GM23338 (cell line): ENCODE data around the gene TFF2.

Experiments
- EZH2 ChIP-seq: fragments of 200-600 bp; sonication (generic); IDR thresholded peaks from one replicate; pipeline ENCODE4 v1.8.0; 2017; ENCODE audit warnings: antibody characterized with exemption, mild to moderate bottlenecking, low read depth; ENCODE audit not compliant: unreplicated experiment
- POLR2AphosphoS5 ChIP-seq: IDR thresholded peaks from 2 replicates; pipeline ENCODE4 v1.6.1; 2016; ENCODE audit warnings: antibody characterized with exemption, low read depth
- TF ChIP-seq, protein P1 (sequence below), 2 experiments: fragments of 200-600 bp in 1 of 2; sonication (generic) in 1 of 2; conservative IDR thresholded peaks; 2 replicates each; pipeline versions ENCODE4 v1.5.1 to v1.6.1; 2016 to 2017; ENCODE audit warnings: antibody characterized with exemption in 2 of 2, low read depth in 2 of 2, mild to moderate bottlenecking in 2 of 2, moderate library complexity in 1 of 2
- TF ChIP-seq, protein P2 (sequence below): fragments of 250-450 bp; sonication (Bioruptor Pico); IDR thresholded peaks from 2 replicates; pipeline ENCODE4 v1.5.0; 2020; ENCODE audit warnings: mild to moderate bottlenecking, moderate library complexity
- TF ChIP-seq, protein P3 (sequence below): IDR thresholded peaks from one replicate; pipeline ENCODE4 v1.6.1; 2018; ENCODE audit warnings: antibody characterized with exemption; ENCODE audit not compliant: unreplicated experiment

- TF ChIP-seq, protein P1, sequence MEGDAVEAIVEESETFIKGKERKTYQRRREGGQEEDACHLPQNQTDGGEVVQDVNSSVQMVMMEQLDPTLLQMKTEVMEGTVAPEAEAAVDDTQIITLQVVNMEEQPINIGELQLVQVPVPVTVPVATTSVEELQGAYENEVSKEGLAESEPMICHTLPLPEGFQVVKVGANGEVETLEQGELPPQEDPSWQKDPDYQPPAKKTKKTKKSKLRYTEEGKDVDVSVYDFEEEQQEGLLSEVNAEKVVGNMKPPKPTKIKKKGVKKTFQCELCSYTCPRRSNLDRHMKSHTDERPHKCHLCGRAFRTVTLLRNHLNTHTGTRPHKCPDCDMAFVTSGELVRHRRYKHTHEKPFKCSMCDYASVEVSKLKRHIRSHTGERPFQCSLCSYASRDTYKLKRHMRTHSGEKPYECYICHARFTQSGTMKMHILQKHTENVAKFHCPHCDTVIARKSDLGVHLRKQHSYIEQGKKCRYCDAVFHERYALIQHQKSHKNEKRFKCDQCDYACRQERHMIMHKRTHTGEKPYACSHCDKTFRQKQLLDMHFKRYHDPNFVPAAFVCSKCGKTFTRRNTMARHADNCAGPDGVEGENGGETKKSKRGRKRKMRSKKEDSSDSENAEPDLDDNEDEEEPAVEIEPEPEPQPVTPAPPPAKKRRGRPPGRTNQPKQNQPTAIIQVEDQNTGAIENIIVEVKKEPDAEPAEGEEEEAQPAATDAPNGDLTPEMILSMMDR (conservative IDR thresholded peaks at IDR 0.05; ENCODE audit: low read depth in 2 of 2), result no peak
- TF ChIP-seq, protein P2, sequence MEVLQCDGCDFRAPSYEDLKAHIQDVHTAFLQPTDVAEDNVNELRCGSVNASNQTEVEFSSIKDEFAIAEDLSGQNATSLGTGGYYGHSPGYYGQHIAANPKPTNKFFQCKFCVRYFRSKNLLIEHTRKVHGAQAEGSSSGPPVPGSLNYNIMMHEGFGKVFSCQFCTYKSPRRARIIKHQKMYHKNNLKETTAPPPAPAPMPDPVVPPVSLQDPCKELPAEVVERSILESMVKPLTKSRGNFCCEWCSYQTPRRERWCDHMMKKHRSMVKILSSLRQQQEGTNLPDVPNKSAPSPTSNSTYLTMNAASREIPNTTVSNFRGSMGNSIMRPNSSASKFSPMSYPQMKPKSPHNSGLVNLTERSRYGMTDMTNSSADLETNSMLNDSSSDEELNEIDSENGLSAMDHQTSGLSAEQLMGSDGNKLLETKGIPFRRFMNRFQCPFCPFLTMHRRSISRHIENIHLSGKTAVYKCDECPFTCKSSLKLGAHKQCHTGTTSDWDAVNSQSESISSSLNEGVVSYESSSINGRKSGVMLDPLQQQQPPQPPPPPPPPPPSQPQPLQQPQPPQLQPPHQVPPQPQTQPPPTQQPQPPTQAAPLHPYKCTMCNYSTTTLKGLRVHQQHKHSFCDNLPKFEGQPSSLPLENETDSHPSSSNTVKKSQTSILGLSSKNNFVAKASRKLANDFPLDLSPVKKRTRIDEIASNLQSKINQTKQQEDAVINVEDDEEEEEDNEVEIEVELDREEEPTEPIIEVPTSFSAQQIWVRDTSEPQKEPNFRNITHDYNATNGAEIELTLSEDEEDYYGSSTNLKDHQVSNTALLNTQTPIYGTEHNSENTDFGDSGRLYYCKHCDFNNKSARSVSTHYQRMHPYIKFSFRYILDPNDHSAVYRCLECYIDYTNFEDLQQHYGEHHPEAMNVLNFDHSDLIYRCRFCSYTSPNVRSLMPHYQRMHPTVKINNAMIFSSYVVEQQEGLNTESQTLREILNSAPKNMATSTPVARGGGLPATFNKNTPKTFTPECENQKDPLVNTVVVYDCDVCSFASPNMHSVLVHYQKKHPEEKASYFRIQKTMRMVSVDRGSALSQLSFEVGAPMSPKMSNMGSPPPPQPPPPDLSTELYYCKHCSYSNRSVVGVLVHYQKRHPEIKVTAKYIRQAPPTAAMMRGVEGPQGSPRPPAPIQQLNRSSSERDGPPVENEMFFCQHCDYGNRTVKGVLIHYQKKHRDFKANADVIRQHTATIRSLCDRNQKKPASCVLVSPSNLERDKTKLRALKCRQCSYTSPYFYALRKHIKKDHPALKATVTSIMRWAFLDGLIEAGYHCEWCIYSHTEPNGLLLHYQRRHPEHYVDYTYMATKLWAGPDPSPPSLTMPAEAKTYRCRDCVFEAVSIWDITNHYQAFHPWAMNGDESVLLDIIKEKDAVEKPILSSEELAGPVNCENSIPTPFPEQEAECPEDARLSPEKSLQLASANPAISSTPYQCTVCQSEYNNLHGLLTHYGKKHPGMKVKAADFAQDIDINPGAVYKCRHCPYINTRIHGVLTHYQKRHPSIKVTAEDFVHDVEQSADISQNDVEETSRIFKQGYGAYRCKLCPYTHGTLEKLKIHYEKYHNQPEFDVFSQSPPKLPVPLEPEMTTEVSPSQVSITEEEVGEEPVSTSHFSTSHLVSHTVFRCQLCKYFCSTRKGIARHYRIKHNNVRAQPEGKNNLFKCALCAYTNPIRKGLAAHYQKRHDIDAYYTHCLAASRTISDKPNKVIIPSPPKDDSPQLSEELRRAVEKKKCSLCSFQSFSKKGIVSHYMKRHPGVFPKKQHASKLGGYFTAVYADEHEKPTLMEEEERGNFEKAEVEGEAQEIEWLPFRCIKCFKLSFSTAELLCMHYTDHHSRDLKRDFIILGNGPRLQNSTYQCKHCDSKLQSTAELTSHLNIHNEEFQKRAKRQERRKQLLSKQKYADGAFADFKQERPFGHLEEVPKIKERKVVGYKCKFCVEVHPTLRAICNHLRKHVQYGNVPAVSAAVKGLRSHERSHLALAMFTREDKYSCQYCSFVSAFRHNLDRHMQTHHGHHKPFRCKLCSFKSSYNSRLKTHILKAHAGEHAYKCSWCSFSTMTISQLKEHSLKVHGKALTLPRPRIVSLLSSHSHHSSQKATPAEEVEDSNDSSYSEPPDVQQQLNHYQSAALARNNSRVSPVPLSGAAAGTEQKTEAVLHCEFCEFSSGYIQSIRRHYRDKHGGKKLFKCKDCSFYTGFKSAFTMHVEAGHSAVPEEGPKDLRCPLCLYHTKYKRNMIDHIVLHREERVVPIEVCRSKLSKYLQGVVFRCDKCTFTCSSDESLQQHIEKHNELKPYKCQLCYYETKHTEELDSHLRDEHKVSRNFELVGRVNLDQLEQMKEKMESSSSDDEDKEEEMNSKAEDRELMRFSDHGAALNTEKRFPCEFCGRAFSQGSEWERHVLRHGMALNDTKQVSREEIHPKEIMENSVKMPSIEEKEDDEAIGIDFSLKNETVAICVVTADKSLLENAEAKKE (CRISPR knock-in tag), result no peak
- TF ChIP-seq EZH2 (no peak), POLR2AphosphoS5 (no peak)
- TF ChIP-seq, protein P3, sequence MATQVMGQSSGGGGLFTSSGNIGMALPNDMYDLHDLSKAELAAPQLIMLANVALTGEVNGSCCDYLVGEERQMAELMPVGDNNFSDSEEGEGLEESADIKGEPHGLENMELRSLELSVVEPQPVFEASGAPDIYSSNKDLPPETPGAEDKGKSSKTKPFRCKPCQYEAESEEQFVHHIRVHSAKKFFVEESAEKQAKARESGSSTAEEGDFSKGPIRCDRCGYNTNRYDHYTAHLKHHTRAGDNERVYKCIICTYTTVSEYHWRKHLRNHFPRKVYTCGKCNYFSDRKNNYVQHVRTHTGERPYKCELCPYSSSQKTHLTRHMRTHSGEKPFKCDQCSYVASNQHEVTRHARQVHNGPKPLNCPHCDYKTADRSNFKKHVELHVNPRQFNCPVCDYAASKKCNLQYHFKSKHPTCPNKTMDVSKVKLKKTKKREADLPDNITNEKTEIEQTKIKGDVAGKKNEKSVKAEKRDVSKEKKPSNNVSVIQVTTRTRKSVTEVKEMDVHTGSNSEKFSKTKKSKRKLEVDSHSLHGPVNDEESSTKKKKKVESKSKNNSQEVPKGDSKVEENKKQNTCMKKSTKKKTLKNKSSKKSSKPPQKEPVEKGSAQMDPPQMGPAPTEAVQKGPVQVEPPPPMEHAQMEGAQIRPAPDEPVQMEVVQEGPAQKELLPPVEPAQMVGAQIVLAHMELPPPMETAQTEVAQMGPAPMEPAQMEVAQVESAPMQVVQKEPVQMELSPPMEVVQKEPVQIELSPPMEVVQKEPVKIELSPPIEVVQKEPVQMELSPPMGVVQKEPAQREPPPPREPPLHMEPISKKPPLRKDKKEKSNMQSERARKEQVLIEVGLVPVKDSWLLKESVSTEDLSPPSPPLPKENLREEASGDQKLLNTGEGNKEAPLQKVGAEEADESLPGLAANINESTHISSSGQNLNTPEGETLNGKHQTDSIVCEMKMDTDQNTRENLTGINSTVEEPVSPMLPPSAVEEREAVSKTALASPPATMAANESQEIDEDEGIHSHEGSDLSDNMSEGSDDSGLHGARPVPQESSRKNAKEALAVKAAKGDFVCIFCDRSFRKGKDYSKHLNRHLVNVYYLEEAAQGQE, result no peak
Observed at GRCh38 chr21:42315296-42315891, 35.4 kb downstream of the TFF2 start, which contains the start of gene TFF3.
